Transverse colon (tissue), 4 donors: Measurements from ENCODE around the gene SH3RF3. TPM values are rescaled to one million over a fixed set of nuclear protein-coding genes. Genes with fewer than 3 reads are reported as not detected.

ENCODE experiments used
- DNase-seq: peaks from one replicate; pipeline ENCODE4 v3.0.0-alpha.2; 2019
- H3K27ac ChIP-seq, 4 donors: fragments of 200-600 bp; sonication (generic); 2 replicates each; pipeline ENCODE4 v1.5.1; 2016 to 2018; ENCODE audit warnings: inconsistent platforms in 4 of 4
- H3K27me3 ChIP-seq: fragments of 200-600 bp; sonication (generic); 2 replicates; pipeline ENCODE4 v1.5.1; 2017; ENCODE audit warnings: inconsistent platforms
- H3K36me3 ChIP-seq, 4 donors: fragments of 200-600 bp; sonication (generic); 2 replicates each; pipeline ENCODE4 v1.5.1; 2017 to 2019; ENCODE audit warnings: inconsistent platforms in 4 of 4
- H3K4me1 ChIP-seq, 4 donors: fragments of 200-600 bp; sonication (generic); 2 replicates each; pipeline ENCODE4 v1.5.1; 2017 to 2020; ENCODE audit warnings: inconsistent platforms in 4 of 4
- H3K4me3 ChIP-seq, 4 donors: fragments of 200-600 bp; sonication (generic); 1 replicate in 1 of 4; 2 replicates in 3 of 4; pipeline versions ENCODE4 v1.5.1 to v1.6.1; 2017 to 2019; ENCODE audit warnings: inconsistent platforms in 4 of 4
- H3K9me3 ChIP-seq, 2 donors: fragments of 200-600 bp; sonication (generic); 2 replicates each; pipeline ENCODE4 v1.5.1; 2017 to 2019; ENCODE audit warnings: inconsistent platforms in 2 of 2
- EP300 ChIP-seq: sonication (generic); formaldehyde crosslinking; IDR thresholded peaks from one replicate; pipeline ENCODE4 v1.6.1; 2017; ENCODE audit warnings: antibody characterized with exemption, low read depth
- POLR2A ChIP-seq: fragments of 450-650 bp; IDR thresholded peaks from one replicate; pipeline ENCODE4 v1.6.1; 2016; ENCODE audit warnings: antibody characterized with exemption, mild to moderate bottlenecking, moderate library complexity
- POLR2AphosphoS5 ChIP-seq, 3 donors: sonication (generic); formaldehyde crosslinking; IDR thresholded peaks; one replicate each; pipeline ENCODE4 v1.6.1; 2016; ENCODE audit warnings: antibody characterized with exemption in 3 of 3
- WGBS, 2 donors: methylation state at CpG; one replicate each; pipeline ENCODE4 v1.1.5; 2018; ENCODE audit warnings: low coverage in 1 of 2; 5-methylcytosine and 5-hydroxymethylcytosine counted together
- in situ Hi-C, 4 donors: fragments of 200-750 bp; cut with MboI; loops; one replicate each; pipeline versions ENCODE4 v1.15.0 to v1.15.1; 2017; ENCODE audit warnings: low sequenced_read_pairs in 3 of 4, low pct_ligation_motif_present in 1 of 4, low pct_unique_long_range_greater_than_20kb in 1 of 4
- intact Hi-C: fragments of 100-400 bp; cut with DNase I; formaldehyde crosslinking; loops from one replicate; pipeline ENCODE4 v1.15.1; 2023; ENCODE audit warnings: low total_unique reads
- total RNA-seq, 4 donors: library from RNA; depleted of rRNA; stranded (reverse); fragments of >200 nt; gene quantifications; one replicate each; pipeline ENCODE4 v1.1.0, GENCODE V29; 2016
- TF ChIP-seq, protein P1 (sequence below), 5 experiments: fragments of 200-600 bp in 3 of 5; fragments of 450-650 bp in 2 of 5; sonication (generic) in 3 of 5; IDR thresholded peaks; 1 replicate in 2 of 5; 2 replicates in 3 of 5; pipeline ENCODE4 v1.5.1; 2016 to 2017; ENCODE audit warnings: antibody characterized with exemption in 5 of 5, inconsistent platforms in 3 of 5, mild to moderate bottlenecking in 2 of 5, moderate library complexity in 1 of 5

SH3RF3 gene
- total RNA-seq, 4 donors from 2014 or later = 1.9 to 8.8 (median 2.9) TPM

DNA sequence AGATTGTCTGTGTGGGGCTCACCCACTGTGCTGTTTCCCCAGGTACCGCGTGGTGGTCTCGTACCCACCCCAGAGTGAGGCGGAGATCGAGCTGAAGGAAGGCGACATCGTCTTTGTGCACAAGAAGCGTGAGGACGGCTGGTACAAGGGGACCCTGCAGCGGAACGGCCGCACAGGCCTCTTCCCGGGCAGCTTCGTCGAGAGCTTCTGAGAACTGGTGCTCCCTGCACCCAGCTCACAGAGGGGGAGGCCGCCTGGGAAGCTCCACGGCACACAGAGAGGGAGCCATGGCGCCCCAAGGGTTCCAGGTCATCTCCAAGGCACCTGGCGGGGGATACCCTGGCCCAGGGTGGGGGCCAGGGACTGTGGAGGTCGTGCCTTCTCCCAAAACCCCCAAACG lies 372.5 kb downstream of the SH3RF3 start:
- intact Hi-C loops (no loop called here), in situ Hi-C loops (loop anchor here in 3 of 4 donors (10.0 kb wide), 1 partner anchor 377 kb away; the partner anchor contains the start of gene SH3RF3 (in 3 of the 3))
- H3K27ac ChIP-seq = no peak overlapping the region
- no peaks in the 10 kb centered on the region for H3K9me3 ChIP-seq
- no peaks in the 10 kb centered on the region for H3K36me3 ChIP-seq
- TF ChIP-seq POLR2AphosphoS5 (IDR thresholded peaks at IDR 0.05) (no peak), EP300 (no peak), POLR2A (no peak)
- TF ChIP-seq, protein P1, sequence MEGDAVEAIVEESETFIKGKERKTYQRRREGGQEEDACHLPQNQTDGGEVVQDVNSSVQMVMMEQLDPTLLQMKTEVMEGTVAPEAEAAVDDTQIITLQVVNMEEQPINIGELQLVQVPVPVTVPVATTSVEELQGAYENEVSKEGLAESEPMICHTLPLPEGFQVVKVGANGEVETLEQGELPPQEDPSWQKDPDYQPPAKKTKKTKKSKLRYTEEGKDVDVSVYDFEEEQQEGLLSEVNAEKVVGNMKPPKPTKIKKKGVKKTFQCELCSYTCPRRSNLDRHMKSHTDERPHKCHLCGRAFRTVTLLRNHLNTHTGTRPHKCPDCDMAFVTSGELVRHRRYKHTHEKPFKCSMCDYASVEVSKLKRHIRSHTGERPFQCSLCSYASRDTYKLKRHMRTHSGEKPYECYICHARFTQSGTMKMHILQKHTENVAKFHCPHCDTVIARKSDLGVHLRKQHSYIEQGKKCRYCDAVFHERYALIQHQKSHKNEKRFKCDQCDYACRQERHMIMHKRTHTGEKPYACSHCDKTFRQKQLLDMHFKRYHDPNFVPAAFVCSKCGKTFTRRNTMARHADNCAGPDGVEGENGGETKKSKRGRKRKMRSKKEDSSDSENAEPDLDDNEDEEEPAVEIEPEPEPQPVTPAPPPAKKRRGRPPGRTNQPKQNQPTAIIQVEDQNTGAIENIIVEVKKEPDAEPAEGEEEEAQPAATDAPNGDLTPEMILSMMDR (IDR thresholded peaks at IDR 0.05) = no peak
- H3K27me3 ChIP-seq = no peaks in the 10 kb centered on the region
- DNase-seq = no peak
- H3K4me1 ChIP-seq = peaks cover 6 to 25% (median 15%) of the 10 kb centered on the region in 4 donors
- H3K4me3 ChIP-seq = no peak overlapping the region
- WGBS, 2 donors = 90% methylated on average over 18 of the region's 21 CpGs; no CpG with 5 or more reads in 1 of the 2 donors

DNA sequence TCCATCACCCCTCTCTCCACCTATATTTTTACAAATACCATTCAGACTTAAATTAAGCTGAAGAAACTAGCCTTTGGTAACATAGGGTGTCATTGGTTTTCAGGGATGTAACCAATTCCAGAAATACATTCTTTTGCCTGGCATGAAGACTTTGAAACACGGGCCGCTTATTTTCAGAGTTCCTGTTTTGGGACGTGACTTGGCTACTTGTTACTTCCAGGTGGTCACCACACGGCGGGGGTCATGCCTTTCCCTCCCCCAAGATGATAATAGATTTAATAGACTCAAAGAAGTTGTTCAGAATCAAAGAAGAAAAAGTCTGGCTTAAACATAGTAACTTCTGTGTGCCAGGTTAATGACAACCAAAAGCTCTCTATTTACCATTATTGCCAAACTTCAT lies 374.2 kb downstream of the SH3RF3 start:
- Histone ChIP-seq H3K27me3 (no peaks in the 10 kb centered on the region), H3K9me3 (no peaks in the 10 kb centered on the region), H3K4me1 (peaks cover 0 to 20% (median 12%) of the 10 kb centered on the region in 4 donors), H3K4me3 (no peak overlapping the region), H3K36me3 (no peaks in the 10 kb centered on the region), H3K27ac (no peak overlapping the region)
- TF ChIP-seq EP300 (no peak), POLR2A (no peak), POLR2AphosphoS5 (IDR thresholded peaks at IDR 0.05) (no peak)
- TF ChIP-seq, protein P1 (IDR thresholded peaks at IDR 0.05) = no peak
- intact Hi-C loops = no loop called here
- DNase-seq = no peak
- in situ Hi-C loops = loop anchor here in 3 of 4 donors (10.0 kb wide), 1 partner anchor 378 kb away; the partner anchor contains the start of gene SH3RF3 (in 3 of the 3)
- 68 to 70% methylated on average over 5 of the region's 5 CpGs for WGBS, 2 donors

DNA sequence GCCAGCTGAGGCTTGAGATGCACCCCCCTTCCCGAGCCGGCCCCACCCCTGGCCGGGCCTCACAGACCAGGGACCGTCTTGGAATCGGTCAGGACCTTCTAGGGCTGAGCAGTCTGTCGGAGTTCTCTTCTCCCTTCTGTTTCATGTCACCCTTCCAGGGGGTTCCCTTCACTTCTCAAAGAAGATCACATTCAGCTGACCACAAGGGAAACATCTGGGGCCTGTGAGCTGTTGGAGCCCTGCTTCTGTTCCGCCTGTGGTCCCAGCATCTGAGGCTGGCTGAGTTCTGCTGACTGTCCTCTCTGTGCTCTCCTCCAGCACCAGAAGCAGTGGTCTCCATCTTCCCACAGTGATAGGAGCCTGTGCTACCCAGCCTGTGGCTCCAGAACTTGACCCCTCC lies 378.2 kb downstream of the SH3RF3 start:
- intact Hi-C loops = no loop called here
- no peak for DNase-seq
- no peaks in the 10 kb centered on the region for H3K4me1 ChIP-seq
- H3K27me3 ChIP-seq = no peaks in the 10 kb centered on the region
- no peaks in the 10 kb centered on the region for H3K9me3 ChIP-seq
- no peaks in the 10 kb centered on the region for H3K36me3 ChIP-seq
- WGBS, 2 donors = 65% methylated on average over 4 of the region's 7 CpGs; no CpG with 5 or more reads in 1 of the 2 donors
- H3K4me3 ChIP-seq = no peak overlapping the region
- in situ Hi-C loops = loop anchor here in 3 of 4 donors (10.0 kb wide), 1 partner anchor 382 kb away; the partner anchor contains the start of gene SH3RF3 (in 3 of the 3)
- TF ChIP-seq, protein P1 (IDR thresholded peaks at IDR 0.05) = no peak
- TF ChIP-seq POLR2AphosphoS5 (IDR thresholded peaks at IDR 0.05) = no peak
- TF ChIP-seq EP300 = no peak
- TF ChIP-seq POLR2A = no peak
- no peak overlapping the region for H3K27ac ChIP-seq

- intact Hi-C loops = no loop called here
- H3K4me1 ChIP-seq = no peaks in the 10 kb centered on the region
- TF ChIP-seq EP300 = no peak
- TF ChIP-seq, protein P1 (IDR thresholded peaks at IDR 0.05) = no peak
- no peak for TF ChIP-seq POLR2AphosphoS5 (IDR thresholded peaks at IDR 0.05)
- TF ChIP-seq POLR2A = no peak
- in situ Hi-C loops = loop anchor here in 3 of 4 donors (10.0 kb wide), 1 partner anchor 383 kb away; the partner anchor contains the start of gene SH3RF3 (in 3 of the 3)
- H3K4me3 ChIP-seq = no peak overlapping the region
- no peak for DNase-seq
- H3K27me3 ChIP-seq = no peaks in the 10 kb centered on the region
- no peaks in the 10 kb centered on the region for H3K9me3 ChIP-seq
- WGBS, 2 donors = 73% methylated on average over 6 of the region's 6 CpGs; no CpG with 5 or more reads in 1 of the 2 donors
- H3K27ac ChIP-seq = no peak overlapping the region
- no peaks in the 10 kb centered on the region for H3K36me3 ChIP-seq
Measured at GRCh38 chr2:109507828-109508227, 378.8 kb downstream of the SH3RF3 start.
